HepG2 (cell line): Measurements from ENCODE around the gene VSX1. TPM values are rescaled to one million over a fixed set of nuclear protein-coding genes. Genes with fewer than 3 reads are reported as not detected.

Experiments used
- ADNP ChIP-seq: sonication (generic); formaldehyde crosslinking; IDR thresholded peaks from 2 replicates; pipeline ENCODE4 v1.4.0; 2020; ENCODE audit warnings: missing genetic modification reagents
- CENPX ChIP-seq: sonication (generic); formaldehyde crosslinking; IDR thresholded peaks from 2 replicates; pipeline ENCODE4 v1.9.0; 2021; ENCODE audit warnings: mild to moderate bottlenecking, missing genetic modification reagents, moderate library complexity
- FOSL2 ChIP-seq: sonication (generic); formaldehyde crosslinking; IDR thresholded peaks from 2 replicates; pipeline ENCODE4 v1.4.0; 2020; ENCODE audit warnings: missing genetic modification reagents
- FOXO1 ChIP-seq: sonication (generic); formaldehyde crosslinking; IDR thresholded peaks from 2 replicates; pipeline ENCODE4 v1.4.0; 2020; ENCODE audit warnings: missing genetic modification reagents
- HOXA9 ChIP-seq: sonication (generic); formaldehyde crosslinking; IDR thresholded peaks from 2 replicates; pipeline ENCODE4 v1.8.1; 2022; ENCODE audit warnings: missing genetic modification reagents, mild to moderate bottlenecking, moderate library complexity, borderline replicate concordance
- MBD4 ChIP-seq: IDR thresholded peaks from 2 replicates; pipeline ENCODE4 v1.6.1; 2012; ENCODE audit warnings: low read length, inconsistent platforms, borderline replicate concordance
- NCOR1 ChIP-seq: fragments of 200-600 bp; sonication (generic); IDR thresholded peaks from 2 replicates; pipeline ENCODE4 v1.7.0; 2017; ENCODE audit warnings: antibody characterized with exemption, low read length, borderline replicate concordance
- NR2F1 ChIP-seq, 2 experiments: fragments of 450-650 bp in 1 of 2; formaldehyde crosslinking in 1 of 2; IDR thresholded peaks; 2 replicates each; pipeline versions ENCODE4 v1.5.0 to v1.6.1; 2016 to 2020; ENCODE audit warnings: mild to moderate bottlenecking in 1 of 2, missing compliant biosample characterization in 1 of 2, missing genetic modification reagents in 1 of 2, moderate library complexity in 1 of 2
- ZFP62 ChIP-seq: sonication (generic); formaldehyde crosslinking; IDR thresholded peaks from 2 replicates; pipeline ENCODE4 v1.4.0; 2020; ENCODE audit warnings: missing genetic modification reagents
- ZFY ChIP-seq: sonication (generic); formaldehyde crosslinking; IDR thresholded peaks from 2 replicates; pipeline ENCODE4 v1.4.0; 2020; ENCODE audit warnings: missing genetic modification reagents
- ZSCAN20 ChIP-seq: sonication (generic); formaldehyde crosslinking; IDR thresholded peaks from 2 replicates; pipeline ENCODE4 v1.4.0; 2020; ENCODE audit warnings: missing genetic modification reagents, mild to moderate bottlenecking, borderline replicate concordance
- ZSCAN25 ChIP-seq: sonication (generic); formaldehyde crosslinking; IDR thresholded peaks from 2 replicates; pipeline ENCODE4 v1.8.0; 2022; ENCODE audit warnings: mild to moderate bottlenecking, missing genetic modification reagents
- polyA plus RNA-seq, 8 experiments: library from polyadenylated mRNA; depleted of rRNA in 3 of 8; stranded (reverse) in 7 of 8; unstranded in 1 of 8; fragments of >200 nt; fragmentation: Illumina TruSeq in 4 of 8; extraction: Trizol in 4 of 8; gene quantifications; 2 replicates each; pipeline versions ENCODE4 v1.2.1 to v1.2.3, GENCODE V29; 2011 to 2016; ENCODE audit warnings: low read depth in 4 of 8, missing spikeins in 1 of 8, mixed read lengths in 1 of 8; ENCODE audit not compliant: insufficient read depth in 1 of 8
- total RNA-seq, 5 experiments: library from RNA; depleted of rRNA; stranded (reverse); fragments of >200 nt; fragmentation: Illumina TruSeq; extraction: Trizol; gene quantifications; 2 replicates each; pipeline ENCODE4 v1.2.3, GENCODE V29; 2016; ENCODE audit warnings: low read depth in 1 of 5
- TF ChIP-seq, protein P1 (sequence below): sonication (generic); formaldehyde crosslinking; IDR thresholded peaks from 2 replicates; pipeline ENCODE4 v1.4.0; 2020; ENCODE audit warnings: missing genetic modification reagents, mild to moderate bottlenecking, borderline replicate concordance
- TF ChIP-seq, protein P2 (sequence below): IDR thresholded peaks from 2 replicates; pipeline ENCODE4 v1.4.0; 2020; ENCODE audit warnings: mild to moderate bottlenecking, missing genetic modification reagents
- TF ChIP-seq, protein P3 (sequence below): sonication (generic); formaldehyde crosslinking; IDR thresholded peaks from 2 replicates; pipeline ENCODE4 v1.5.1; 2020; ENCODE audit warnings: missing genetic modification reagents, mild to moderate bottlenecking, borderline replicate concordance
- TF ChIP-seq, protein P4 (sequence below): sonication (generic); formaldehyde crosslinking; IDR thresholded peaks from 2 replicates; pipeline ENCODE4 v1.4.0; 2020; ENCODE audit warnings: missing genetic modification reagents

VSX1 gene
- total and polyA plus RNA-seq, 2 of the 13 experiments (the other 11 are each of a cell fraction or from before 2014, with no cell fraction given), result 0.04 TPM; not detected in 1

DNA sequence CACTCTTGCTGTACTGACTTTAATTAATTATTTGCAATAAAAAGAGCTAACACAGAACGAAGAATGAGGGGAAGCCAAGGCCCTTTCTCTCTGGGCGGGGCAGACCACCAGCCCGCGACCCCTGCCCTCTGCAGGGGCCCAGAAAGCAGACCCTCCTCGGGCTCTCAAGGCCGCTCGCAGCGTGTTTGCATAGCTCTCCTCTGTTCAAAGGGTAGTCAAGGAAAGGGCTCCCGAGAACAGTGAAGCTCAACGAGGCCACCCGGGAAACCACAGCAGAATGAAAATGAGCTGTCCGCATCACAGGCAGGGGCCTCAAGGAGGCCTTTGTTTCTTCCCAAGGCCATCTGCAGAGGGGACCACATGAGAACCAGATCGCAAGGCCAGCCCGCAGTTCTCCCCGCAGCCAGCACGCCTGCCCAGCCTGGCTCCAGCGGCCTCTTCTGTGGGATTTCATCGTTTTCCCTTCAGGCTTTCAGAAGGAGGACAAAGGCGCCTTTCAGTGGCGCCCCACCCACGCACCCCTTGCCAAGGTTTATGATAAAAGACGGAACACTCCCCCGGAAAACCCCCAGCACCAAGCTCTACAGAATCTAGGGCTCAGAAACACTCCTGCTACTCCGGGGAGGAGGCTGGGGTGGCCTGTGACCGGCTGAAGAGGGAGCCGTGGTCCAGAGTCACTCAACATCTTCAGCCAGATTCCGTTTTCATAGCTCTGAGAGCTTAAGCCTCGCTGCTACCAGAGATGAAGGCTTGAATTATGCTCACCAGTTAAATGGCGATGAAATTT is 49.3 kb downstream of the VSX1 start (continued):
- TF ChIP-seq CENPX (CRISPR knock-in tag), result no peak
- peak; percentile 21; the same call in 1 of the 2 replicates for TF ChIP-seq FOSL2 (CRISPR knock-in tag)
- TF ChIP-seq FOXO1 (CRISPR knock-in tag), result no peak
- peak; percentile 71 for TF ChIP-seq ZFY (CRISPR knock-in tag)
- no peak for TF ChIP-seq MBD4
- TF ChIP-seq NCOR1, result peak; percentile 66; the same call in 1 of the 2 replicates
- TF ChIP-seq HOXA9 (CRISPR knock-in tag), result no peak
- TF ChIP-seq ADNP (CRISPR knock-in tag), result no peak
- TF ChIP-seq, protein P1, sequence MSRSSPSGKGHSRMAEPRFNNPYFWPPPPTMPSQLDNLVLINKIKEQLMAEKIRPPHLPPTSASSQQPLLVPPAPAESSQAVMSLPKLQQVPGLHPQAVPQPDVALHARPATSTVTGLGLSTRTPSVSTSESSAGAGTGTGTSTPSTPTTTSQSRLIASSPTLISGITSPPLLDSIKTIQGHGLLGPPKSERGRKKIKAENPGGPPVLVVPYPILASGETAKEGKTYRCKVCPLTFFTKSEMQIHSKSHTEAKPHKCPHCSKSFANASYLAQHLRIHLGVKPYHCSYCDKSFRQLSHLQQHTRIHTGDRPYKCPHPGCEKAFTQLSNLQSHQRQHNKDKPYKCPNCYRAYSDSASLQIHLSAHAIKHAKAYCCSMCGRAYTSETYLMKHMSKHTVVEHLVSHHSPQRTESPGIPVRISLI (CRISPR knock-in tag), result no peak
- TF ChIP-seq, protein P2, sequence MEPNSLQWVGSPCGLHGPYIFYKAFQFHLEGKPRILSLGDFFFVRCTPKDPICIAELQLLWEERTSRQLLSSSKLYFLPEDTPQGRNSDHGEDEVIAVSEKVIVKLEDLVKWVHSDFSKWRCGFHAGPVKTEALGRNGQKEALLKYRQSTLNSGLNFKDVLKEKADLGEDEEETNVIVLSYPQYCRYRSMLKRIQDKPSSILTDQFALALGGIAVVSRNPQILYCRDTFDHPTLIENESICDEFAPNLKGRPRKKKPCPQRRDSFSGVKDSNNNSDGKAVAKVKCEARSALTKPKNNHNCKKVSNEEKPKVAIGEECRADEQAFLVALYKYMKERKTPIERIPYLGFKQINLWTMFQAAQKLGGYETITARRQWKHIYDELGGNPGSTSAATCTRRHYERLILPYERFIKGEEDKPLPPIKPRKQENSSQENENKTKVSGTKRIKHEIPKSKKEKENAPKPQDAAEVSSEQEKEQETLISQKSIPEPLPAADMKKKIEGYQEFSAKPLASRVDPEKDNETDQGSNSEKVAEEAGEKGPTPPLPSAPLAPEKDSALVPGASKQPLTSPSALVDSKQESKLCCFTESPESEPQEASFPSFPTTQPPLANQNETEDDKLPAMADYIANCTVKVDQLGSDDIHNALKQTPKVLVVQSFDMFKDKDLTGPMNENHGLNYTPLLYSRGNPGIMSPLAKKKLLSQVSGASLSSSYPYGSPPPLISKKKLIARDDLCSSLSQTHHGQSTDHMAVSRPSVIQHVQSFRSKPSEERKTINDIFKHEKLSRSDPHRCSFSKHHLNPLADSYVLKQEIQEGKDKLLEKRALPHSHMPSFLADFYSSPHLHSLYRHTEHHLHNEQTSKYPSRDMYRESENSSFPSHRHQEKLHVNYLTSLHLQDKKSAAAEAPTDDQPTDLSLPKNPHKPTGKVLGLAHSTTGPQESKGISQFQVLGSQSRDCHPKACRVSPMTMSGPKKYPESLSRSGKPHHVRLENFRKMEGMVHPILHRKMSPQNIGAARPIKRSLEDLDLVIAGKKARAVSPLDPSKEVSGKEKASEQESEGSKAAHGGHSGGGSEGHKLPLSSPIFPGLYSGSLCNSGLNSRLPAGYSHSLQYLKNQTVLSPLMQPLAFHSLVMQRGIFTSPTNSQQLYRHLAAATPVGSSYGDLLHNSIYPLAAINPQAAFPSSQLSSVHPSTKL (CRISPR knock-in tag), result peak; percentile 85
- TF ChIP-seq, protein P3, sequence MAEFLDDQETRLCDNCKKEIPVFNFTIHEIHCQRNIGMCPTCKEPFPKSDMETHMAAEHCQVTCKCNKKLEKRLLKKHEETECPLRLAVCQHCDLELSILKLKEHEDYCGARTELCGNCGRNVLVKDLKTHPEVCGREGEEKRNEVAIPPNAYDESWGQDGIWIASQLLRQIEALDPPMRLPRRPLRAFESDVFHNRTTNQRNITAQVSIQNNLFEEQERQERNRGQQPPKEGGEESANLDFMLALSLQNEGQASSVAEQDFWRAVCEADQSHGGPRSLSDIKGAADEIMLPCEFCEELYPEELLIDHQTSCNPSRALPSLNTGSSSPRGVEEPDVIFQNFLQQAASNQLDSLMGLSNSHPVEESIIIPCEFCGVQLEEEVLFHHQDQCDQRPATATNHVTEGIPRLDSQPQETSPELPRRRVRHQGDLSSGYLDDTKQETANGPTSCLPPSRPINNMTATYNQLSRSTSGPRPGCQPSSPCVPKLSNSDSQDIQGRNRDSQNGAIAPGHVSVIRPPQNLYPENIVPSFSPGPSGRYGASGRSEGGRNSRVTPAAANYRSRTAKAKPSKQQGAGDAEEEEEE, result no peak
- no peak for TF ChIP-seq ZSCAN25 (CRISPR knock-in tag)
- TF ChIP-seq NR2F1 (CRISPR knock-in tag; IDR thresholded peaks at IDR 0.05), result no peak; a peak in 1 of 4 replicates
- no peak for TF ChIP-seq ZSCAN20 (CRISPR knock-in tag)
- TF ChIP-seq, protein P4, sequence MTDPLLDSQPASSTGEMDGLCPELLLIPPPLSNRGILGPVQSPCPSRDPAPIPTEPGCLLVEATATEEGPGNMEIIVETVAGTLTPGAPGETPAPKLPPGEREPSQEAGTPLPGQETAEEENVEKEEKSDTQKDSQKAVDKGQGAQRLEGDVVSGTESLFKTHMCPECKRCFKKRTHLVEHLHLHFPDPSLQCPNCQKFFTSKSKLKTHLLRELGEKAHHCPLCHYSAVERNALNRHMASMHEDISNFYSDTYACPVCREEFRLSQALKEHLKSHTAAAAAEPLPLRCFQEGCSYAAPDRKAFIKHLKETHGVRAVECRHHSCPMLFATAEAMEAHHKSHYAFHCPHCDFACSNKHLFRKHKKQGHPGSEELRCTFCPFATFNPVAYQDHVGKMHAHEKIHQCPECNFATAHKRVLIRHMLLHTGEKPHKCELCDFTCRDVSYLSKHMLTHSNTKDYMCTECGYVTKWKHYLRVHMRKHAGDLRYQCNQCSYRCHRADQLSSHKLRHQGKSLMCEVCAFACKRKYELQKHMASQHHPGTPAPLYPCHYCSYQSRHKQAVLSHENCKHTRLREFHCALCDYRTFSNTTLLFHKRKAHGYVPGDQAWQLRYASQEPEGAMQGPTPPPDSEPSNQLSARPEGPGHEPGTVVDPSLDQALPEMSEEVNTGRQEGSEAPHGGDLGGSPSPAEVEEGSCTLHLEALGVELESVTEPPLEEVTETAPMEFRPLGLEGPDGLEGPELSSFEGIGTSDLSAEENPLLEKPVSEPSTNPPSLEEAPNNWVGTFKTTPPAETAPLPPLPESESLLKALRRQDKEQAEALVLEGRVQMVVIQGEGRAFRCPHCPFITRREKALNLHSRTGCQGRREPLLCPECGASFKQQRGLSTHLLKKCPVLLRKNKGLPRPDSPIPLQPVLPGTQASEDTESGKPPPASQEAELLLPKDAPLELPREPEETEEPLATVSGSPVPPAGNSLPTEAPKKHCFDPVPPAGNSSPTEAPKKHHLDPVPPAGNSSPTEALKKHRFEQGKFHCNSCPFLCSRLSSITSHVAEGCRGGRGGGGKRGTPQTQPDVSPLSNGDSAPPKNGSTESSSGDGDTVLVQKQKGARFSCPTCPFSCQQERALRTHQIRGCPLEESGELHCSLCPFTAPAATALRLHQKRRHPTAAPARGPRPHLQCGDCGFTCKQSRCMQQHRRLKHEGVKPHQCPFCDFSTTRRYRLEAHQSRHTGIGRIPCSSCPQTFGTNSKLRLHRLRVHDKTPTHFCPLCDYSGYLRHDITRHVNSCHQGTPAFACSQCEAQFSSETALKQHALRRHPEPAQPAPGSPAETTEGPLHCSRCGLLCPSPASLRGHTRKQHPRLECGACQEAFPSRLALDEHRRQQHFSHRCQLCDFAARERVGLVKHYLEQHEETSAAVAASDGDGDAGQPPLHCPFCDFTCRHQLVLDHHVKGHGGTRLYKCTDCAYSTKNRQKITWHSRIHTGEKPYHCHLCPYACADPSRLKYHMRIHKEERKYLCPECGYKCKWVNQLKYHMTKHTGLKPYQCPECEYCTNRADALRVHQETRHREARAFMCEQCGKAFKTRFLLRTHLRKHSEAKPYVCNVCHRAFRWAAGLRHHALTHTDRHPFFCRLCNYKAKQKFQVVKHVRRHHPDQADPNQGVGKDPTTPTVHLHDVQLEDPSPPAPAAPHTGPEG (CRISPR knock-in tag), result peak; percentile 71; the same call in 1 of the 2 replicates
- TF ChIP-seq ZFP62 (CRISPR knock-in tag), result no peak
